Activated CD4-positive, alpha-beta T cell treated with anti-CD3 and anti-CD28 coated beads, Interleukin-2, Interleukin-6, amounts not matched to agents 100 ng/mL and 50 ng/mL, durations not matched to agents 16 hours and 8 hours (primary cell): ENCODE results near the gene KIAA0825.

Source experiments
- DNase-seq: peaks from one replicate; pipeline ENCODE4 v3.0.0-alpha.2; 2020

Gene KIAA0825, protein sequence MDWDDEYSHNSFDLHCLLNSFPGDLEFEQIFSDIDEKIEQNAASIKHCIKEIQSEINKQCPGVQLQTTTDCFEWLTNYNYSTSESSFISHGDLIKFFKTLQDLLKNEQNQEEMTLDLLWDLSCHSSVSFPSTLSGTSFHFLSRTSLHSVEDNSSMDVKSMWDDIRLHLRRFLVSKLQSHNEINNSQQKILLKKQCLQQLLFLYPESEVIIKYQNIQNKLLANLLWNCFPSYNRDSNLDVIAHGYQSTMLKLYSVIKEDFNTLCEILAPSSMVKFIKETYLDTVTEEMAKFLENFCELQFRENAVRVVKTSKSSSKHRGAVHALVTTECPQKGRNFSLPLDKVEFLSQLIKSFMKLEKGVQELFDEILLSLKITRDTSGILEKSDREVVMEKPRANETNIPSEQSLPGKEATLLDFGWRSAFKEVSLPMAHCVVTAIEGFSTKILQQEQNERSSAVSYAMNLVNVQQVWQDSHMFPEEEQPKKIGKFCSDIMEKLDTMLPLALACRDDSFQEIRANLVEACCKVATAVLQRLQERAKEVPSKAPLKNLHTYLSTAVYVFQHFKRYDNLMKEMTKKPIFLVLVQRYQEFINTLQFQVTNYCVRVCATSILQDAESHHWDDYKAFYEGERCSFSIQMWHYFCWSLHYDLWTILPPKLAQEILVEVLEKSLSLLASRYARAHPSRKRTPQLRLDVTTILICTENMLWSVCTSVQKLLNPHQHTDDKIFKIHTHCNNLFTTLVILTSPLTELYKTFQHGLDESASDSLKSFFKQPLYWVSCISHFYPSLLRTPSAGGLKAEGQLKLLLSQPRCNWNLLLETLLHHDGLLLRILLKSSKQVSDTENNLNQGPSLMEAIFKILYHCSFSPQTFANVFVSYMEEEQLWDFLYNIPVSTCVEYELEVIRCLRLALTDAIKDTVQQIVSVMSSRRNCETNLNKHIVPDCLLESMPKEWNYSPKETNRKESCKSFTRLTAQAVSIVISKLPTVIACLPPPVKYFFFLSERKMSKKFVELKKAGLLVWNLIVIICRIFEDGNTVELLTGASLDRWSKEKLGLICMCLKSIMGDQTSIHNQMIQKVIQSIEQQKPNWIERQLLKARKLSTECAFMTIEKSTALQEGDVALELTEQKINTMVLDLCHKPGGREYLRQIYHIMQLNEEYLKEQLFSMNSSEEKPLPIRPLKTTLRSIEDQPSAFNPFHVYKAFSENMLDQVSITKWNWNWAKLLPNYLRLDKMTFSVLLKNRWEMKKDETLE (N-terminal part only)

DNA sequence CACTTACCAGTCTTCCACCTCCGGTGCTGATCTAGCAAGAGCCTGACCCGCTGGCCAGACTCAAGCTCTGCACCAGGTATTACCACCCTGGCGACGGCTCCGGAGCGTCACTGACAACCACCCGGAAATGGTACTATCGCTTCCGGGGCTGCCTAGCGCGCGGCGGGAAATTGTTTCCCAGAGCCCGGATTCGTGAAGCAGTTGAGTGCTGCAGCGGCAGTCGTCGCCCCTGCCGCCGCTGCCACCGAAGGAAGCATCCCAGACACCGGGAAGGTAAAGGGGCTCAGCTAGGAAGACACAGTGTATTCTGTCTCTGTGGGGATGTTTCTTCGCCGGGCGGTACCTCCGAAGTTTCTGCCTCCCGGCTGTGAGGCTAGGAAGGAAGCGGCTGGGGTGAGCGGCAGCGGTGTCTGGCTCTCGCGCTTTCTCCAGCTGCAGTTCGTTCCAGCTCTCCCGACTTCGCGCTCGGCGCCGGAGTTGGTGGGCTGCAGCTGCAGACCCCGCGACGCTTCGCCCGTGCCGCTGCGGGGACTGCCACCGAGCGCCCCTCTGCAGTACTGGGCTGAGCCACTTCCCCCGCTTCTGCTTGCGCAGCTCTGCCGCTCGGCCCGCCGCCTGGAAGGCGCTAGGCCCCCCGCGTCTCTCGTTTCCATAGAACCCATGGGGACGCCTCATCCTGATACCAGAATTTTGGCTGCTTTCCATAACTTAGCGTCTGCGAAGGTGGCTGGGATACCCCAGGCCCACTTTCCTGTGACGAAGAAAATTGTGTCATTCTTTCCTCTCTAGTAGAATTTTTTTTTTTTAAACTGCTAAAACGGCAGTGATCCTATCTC is at the start of gene KIAA0825, which contains the start of gene SLF1:
Gene KIAA0825 (minus strand): TSS at position 112 of the 836 bp plus-strand sequence. CDS start 81,478 bp downstream, outside the sequence.
Gene SLF1 (plus strand): TSS at position 177 of the 836 bp plus-strand sequence. CDS start 10,142 bp downstream, outside the sequence.
- DNase-seq, result peak; percentile 94

DNA sequence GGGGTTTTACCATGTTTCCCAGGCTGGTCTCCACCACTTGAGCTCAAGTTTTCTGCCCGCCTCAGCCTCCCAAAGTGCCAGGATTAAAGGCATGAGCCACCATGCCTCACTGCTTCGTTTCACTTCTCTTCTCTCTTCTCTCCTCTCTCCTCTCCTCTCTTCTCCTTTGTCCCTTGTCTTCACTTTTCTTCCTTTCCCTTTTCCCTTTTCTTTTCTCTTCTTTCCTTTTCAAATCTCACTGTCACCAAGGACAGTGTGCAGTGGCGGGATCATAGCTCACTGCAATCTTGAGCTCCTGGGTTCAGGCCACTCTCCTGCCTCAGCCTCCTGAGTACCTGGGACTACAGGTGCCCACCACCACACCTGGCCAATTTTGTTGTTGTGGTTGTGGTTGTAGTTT is 49.5 kb upstream of the KIAA0825 start:
- DNase-seq, result no peak

DNA sequence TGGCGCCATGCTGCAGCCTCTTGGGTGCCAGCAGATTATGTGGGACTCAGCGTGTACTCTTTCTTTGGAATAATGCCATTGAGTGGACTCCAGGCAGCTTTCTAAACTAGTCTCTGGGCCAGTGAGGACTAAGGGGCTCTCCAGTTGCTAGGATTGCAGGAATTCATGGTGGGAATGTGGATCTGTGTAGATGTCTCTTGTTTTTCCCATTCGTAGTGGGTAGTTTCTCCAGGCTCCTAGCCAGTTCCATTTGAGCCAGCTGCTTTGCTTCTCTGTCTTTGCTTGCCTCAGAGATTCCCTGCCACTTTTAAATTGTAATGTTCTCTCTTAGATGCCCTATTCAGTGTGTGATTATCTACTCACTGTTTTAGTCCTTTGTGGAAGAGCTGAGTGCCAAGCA is 42.7 kb upstream of the KIAA0825 start:
- DNase-seq, result no peak

DNA sequence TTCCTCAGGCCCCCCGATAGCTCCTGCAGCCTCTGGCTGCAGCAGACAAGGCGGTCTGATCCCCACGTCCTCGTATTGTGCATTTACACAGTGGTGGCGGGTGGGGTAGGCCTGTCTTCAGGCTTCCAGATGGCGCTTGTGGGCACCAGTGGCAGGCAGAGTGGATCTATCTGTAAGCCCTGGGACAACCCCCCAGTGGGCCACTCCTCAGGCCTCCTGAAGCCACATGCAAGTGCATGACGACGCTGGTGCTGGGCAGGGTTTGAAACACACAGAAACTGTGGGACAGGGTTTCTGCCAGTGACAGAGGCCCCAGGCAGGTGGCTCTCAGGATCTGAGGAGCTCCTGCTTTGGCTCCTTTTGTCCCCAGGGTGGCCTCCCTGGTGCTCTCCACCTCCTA is 42.1 kb upstream of the KIAA0825 start:
- DNase-seq, result no peak

DNA sequence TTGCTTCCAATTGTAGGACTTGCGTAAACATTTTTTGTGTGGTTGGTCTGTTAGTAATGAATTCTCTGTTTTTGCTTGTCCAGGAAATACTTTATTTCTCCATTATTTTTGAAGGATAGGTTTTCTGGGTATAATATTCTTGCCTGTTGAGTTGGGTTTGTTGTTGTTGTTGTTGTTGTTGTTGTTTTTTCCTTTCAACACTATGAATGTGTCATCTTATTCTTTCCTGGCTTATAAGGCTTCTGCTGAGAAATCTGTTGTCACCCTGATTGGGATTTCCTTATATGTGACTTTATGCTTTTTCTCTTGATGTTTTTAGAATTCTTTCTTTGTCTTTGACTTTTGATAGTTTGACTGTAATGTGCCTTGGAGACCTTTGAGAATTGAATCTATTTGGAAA is 39.9 kb upstream of the KIAA0825 start:
- no peak for DNase-seq

DNA sequence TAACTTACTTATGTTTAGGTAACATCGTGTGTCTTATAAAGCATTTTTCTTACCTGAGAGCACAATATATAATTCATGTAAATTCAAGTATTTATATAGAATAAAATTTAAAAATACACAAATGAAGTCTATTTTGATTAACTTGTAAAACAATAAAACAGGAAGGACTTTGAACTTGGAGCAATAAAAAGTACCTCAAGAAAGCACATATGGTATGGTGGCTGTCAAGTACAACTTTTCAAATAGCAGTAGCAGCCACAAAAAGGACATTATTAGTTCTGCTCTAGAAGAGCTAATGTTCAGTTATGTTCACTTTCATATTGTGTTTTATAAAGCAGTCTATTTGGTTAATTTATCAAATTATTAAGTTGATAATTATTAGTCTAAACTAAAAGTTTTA is 31.5 kb upstream of the KIAA0825 start:
- DNase-seq, result no peak

DNA sequence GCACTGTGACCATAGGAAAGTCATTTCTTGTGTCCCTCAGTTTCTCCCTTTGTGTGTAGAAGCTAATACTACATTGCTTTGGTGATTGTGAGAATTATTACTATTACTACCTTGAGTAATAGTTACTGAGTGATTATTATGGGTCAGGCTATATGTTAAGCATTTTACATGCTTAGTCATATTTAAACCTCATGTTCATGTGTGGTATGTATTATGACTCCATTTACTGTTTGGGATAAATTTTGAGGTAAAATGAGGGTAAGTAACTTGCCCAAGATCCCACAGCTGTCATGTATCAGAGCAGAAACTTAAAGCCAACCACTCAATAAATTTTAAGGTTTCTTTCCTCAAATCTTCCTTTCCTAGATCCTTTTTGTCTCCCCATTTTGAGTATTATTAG is 28.4 kb upstream of the KIAA0825 start:
- DNase-seq, result no peak

DNA sequence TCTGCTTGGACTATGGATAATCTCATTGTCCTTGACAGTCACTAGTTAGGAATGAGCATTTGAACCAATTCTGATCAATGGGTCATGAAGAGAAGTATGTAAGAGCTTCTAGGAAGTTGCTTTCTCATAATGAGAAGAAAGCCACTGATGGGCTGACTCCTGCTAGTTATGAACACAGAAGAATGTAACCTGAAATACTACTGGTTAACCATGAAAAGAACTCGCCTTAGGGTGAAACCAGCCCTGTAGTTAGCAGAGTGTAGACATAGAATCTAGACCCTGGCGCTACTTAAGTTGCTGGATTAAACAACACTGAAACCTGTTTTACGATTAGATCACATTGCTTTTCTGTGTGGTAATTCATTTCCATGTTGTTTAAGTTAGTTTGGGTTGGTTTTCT is 26.6 kb upstream of the KIAA0825 start:
- peak; percentile 5 for DNase-seq

DNA sequence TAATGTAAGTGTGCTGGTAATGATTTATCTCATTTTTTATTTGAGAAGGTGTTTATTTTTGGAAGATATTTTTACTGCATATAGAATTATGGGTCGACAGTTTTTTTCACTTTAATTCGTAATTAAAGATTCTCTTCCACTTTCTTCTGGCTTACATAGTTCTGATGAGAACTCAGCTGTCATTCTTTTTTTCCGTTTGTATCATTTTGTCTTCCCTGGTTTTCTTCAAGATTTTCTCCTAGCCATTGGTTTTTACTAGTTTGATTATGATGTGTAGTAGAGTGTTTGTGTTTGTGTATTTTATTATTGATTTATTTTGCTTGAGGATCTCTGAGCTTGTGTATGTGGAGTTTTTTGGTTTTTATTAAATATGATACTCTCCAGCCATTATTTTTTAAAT is 21.8 kb upstream of the KIAA0825 start:
- no peak for DNase-seq

DNA sequence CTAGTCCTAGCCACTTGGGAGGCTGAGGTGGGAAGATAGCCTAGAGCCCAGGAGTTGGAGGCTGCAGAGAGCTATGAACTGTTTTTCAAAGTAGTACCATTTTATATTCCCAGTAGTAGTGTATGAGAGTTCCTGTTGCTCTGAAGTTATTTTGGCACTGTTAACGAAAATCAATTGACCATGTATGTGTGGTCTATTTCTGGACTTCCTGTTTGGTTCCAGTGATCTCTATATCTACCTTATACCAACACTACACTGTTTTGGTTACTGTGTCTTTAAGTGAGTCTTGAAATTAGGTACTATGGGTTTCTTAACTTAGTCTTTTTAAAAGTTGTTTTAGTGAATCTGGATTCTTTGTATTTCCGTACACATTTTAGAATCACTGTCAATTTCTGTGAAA is 13.6 kb upstream of the KIAA0825 start:
- no peak for DNase-seq

DNA sequence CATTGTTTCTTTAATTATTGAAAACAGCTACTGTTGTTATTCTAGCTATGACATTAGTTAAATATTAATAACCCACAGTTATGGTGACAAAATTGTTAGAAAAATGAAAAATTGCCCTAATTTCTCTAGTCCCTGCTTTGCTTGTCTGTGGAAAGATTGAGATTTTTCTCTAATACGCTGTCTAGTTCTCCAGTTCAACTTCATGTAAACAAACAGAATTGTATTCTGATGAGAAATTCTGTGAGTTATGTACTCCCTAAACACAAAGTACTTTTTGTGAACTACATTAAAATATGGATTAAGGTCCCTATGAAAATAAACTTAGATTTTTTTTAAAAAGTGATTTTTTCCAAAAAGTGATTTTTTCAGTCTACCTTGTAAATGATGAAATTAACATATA is 8.8 kb upstream of the KIAA0825 start:
- no peak for DNase-seq

DNA sequence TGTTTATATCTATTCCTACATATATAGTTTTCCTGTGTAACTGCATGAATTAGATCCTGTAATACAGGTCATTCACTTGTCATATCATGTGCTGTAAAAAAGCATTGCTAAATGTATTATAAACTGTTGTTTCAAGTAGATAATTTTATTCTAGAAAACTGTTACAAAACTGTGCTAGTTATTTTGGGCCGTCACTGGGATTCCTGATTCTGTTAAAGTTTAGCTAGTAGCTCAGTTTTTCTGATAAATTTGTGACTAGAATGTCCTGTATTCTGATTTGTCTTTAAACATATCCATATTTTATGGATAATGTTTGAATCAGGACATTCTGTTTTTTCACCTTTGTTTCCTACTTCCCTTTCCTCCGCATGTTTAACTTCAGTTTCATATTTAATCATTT is 5.5 kb upstream of the KIAA0825 start:
- no peak for DNase-seq

DNA sequence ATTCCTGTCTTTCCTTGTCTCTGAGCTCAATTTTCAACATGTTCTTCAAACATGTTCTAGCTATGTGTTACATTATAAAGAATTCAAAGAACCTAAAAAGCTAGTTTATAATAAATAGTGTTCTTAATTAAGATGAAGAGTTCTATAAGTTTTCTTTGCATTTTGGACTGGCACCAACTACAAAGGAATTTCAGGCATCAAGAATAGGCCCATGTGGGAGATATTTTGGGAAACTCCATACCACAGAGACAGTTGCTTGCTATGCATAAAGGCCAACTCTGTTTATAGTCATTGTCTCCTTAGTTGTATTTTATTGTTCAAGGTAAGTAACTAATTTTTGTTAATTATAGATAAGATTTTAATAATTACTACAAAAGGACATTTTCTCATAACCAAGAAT is 4.6 kb upstream of the KIAA0825 start:
- no peak for DNase-seq

DNA sequence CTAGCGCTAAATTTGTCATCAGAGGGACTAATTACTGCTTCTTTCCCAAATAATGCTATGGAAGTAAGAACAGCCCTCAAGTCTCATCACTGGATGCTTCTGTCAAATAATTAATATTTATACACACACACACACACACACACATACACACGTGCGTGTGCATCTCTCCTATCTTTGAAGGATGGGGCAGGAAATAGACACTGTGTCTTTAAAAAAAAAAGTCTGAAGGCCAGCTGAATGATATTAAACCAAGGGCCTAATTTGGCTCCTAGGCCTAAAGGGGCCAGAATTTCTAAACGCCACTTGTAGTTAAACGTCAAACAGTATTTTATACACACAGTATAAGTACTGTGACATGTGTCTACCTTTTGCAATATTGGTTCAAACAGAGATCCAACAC is 3.4 kb upstream of the KIAA0825 start:
- DNase-seq, result no peak

DNA sequence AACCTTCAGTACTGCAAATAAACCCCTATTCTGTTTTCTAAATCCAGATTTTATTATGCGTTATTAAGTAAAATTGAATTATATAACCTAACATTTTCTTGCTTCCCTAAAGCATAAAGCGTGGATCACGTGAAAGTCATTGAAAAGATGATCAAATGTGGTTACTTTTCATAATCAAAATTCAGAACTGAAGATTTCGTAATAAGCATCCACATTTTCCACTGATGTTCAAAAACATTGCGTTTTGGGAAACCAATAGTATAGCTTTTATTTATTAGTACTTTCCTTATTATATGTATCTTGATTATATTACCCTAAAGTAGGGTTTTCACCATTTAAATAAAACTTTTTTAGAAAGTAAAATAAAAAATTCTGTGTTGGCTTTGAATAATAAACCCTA is 1.9 kb upstream of the KIAA0825 start:
- no peak for DNase-seq

DNA sequence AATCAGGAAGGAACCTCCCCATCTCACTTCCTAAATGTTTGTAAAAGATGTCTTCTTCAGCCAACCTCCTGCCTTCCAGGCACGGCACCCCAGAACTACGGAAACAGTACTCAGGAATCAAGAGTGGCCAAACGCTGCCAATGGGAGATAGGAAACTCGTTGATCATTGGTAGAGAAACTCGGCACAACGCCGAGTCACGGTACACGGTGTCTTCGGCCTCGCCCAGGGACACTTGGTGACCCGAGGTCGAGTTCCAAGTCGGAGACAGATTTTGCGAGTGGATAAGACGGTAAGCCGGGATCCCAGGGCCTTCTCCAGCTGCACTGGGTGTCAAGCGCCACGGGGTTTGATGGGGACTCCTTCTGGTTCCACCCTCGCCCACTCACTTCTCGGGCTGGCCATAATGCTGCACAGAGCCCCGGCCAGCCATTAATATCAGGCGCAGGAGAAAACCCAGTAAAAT is 343 bp downstream of the KIAA0825 start:
- DNase-seq, result peak; percentile 54

DNA sequence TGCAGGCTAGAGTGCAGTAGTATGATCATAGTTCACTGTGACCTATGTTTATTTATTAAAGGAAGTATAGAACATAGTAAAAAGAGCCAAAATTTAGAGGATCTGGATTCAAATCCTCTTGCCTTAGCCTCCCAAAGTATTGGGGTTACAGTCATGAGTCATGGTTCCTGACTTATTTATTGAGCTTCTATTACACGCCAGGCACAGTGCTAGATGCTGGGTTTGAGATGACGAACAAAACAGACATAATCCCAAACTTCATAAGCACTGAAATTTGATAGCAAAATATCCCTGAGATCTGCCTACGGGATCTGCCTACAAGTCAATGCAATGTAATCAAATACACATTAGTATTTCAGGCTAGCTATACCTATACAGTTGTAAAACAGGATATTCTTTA is 2.5 kb downstream of the KIAA0825 start:
- no peak for DNase-seq

DNA sequence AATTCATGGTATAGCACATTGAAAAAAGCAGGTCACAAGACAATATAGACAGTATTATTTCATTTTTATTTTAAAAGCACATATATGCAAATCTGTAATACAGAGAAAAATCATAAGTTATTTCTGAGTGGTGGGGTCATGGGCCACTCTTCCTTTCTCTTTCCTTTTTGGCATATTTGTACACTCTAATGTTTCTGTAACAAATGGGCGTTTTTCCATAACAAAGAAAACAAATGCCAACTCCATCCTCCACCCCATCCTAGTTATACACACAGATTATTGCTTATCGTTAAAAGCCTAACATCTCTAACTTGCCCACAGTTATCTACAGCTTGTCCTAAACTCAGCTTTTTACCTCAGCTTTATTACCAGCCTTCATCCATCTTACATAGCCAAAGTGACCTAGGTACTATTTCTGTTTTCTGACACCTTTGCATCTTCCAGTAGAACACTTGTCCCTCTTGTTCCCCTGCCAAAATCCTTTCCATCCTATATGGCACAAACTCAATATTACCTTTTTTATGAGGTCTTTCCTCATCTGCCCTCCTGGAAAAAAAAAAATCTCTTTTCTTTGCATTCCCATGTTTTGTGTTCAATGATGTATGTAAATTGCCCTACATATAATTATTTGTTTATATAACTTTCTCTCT is 4.1 kb downstream of the KIAA0825 start:
- DNase-seq, result no peak

DNA sequence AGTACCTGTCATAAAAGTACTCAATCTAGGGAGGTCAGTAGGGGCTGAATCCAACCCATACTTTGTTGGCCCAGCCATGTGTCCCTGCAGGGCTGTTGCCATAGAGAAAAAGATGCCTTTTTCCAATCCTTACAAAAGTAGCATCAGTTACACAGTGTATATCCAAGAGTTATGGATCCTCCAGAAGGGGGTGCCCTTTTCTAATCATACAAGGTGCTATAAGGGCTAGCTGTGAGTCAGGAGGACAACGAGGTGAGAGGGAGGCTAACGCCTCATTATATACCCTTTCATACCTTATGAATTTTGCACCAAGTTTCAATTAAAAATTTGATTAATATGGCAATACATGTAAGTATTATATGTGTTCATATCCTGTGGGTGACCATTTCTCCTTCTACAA is 4.8 kb downstream of the KIAA0825 start:
- peak; percentile 47 for DNase-seq

DNA sequence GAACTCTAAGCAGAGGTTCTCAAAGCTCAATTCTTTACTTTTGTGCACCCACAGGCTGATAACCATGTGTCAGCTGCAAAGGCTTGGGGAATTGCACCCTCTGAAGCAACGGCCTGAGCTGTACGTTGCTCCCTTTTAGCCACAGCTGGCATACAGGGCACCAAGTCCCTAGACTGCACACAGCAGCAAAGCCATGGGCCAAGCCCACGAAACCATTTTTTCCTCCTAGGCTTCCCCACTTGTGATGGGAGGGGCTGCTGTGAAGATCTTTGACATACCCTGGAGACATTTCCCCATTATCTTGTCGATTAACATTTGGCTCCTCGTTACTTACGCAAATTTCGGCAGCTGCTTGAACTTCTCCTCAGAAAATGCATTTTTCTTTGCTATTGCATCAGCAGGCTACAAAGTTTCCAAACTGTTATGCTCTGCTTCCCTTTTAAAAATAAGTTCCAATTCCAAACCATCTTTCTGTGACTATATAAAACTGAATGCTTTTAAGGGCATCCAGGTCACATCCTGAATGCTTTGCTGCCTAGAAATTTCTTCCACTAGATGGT is 23.0 kb downstream of the KIAA0825 start:
- DNase-seq, result no peak
